Hematopoietic multipotent progenitor cell treated with erythropoietin and hydrocortisone succinate and interleukin-3 and kit ligand, for 17 days (in vitro differentiated cells): ENCODE results near the gene DYSF.

Experiments
- DNase-seq: peaks from one replicate; pipeline ENCODE4 v3.0.0-alpha.2; 2015; ENCODE audit warnings: low spot score

Gene DYSF

GRCh38 chr2:71554028-71554705 lies 100.8 kb downstream of the DYSF start:
- DNase-seq = no peak

- DNase-seq = no peak
Measured at GRCh38 chr2:71554706-71555056, 101.3 kb downstream of the DYSF start.

DNA sequence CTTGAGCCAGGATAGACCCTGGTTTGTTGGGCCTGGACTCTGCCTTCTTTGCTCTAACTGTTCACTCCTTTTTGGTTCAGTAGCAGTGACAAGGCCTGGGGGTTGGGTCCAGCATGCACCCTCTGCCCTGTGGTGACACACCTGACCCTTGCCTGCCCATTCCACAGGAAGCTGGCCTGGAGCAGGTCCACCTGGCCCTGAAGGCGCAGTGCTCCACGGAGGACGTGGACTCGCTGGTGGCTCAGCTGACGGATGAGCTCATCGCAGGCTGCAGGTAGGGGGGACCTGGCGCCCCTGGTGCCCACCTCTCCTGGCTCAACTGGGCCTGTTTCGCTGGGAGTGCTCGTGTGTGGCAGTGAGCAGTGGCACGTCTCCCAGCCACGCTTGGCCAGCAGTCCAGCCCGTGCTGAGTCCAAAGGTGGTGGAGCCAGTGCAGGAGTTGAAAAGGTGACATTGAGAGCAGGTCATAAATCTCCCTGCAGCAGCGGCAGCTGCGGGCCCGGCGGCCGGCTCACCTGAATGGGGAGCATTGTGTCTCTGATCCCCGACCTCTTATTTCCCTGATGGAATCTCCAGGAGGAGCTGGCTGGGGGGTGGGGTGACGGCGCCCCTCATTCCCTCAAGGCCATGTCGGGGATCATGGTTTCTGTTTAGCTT lies 102.6 kb downstream of the DYSF start:
- no peak for DNase-seq

DNA sequence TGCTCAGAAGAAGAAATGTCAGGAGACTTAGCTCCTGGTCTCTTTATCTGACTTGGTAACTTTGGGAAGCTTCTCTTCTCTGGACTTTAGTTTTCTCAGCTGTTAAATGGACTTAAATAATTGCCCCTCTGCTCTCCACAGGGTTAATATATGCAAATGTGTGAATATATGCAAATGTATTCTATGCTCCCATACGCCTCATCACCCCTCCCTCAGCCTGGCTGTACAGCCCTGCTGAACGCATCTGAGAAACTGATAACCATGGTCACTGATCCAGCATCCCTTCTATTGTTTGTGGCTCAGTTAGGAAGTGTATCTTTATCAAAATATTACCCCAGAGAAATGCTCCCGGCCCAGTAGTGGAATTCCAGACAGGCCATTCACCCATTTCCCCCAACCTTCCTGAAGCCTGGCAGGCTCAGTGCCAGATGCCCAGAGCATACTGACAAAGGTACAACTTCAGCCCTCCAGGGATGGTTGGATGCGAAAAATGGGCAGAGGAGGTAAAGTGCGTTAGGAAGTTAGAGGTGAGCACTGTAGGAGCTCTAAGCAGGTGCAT lies 103.4 kb downstream of the DYSF start:
- DNase-seq = no peak

DNA sequence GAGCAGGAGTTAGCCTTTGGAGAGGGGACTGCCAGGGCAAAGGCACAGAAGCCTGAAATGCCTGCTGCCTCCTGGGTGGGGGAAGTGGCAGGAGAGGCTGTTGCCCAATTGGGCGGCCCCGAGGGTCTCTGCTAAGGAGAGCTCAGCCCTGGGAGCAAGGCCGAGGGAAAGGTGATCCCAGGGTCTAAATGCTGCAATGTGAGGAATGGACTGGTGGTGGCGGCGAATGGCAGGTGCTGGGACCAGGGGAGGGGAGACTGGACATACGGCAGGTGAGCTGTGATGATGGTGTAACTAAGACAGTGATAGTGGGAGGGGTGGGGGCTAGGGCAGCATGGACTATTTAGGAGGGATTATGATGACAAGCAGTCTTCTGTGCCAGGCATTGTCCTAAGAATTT lies 104.0 kb downstream of the DYSF start:
- DNase-seq = no peak

DNA sequence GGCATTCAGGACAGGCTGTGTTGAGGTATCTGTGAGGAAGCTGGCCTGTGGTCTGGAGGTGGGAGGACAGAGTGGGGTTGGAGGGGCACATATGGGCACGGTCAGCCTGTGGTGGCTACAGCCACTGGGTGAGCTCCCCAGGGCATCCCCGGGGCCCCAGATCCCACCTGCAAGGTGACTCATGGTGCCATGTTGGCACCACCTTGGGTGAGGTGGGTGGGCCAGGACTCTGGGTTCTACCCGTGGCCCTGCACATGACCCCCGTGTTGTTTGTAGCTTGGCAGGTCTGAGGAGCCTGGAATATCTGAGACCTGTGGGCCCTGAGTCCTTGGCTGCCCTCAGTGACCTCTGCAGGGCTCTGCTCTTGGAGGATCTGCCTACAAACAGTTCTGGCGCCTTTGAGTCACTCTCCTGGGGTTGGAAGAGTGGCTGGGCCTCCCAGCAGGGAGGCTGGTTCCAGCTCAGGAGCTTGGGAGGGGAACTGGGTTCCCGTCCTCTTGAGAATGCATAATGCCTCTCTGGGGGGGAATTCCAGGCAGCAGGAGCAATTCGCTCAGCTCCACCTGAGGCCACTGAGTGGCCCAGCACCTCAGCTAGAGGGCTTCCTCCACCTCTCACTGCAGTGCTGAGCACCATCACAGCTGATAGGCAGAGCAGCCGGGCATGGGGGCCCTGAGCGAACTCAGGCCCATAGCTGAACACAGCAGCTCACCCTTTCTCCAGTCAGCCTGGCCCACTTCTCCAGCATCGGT lies 105.1 kb downstream of the DYSF start:
- no peak for DNase-seq

- DNase-seq = no peak
Measured at GRCh38 chr2:71559080-71559827, 105.9 kb downstream of the DYSF start.

- DNase-seq = no peak
Measured at GRCh38 chr2:71559828-71560637, 106.7 kb downstream of the DYSF start.

- DNase-seq = no peak
Measured at GRCh38 chr2:71560638-71561011, 107.3 kb downstream of the DYSF start.

GRCh38 chr2:71561441-71562267 lies 108.3 kb downstream of the DYSF start:
- DNase-seq = no peak

- DNase-seq = no peak
Measured at GRCh38 chr2:71562518-71562917, 109.2 kb downstream of the DYSF start.

DNA sequence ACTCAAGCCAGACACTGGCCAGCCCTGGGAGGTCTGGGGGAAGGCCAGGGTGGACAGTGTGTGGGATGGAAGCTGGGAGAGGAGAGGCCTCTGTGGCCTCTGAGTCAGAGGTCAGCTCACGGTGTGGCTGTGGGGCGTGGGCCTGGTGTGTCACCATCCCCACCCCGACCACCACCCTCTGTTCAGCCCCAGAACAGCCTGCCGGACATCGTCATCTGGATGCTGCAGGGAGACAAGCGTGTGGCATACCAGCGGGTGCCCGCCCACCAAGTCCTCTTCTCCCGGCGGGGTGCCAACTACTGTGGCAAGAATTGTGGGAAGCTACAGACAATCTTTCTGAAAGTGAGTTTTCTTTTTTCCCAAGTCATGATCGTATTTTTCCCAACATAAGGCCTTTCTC lies 110.5 kb downstream of the DYSF start:
- DNase-seq = no peak

DNA sequence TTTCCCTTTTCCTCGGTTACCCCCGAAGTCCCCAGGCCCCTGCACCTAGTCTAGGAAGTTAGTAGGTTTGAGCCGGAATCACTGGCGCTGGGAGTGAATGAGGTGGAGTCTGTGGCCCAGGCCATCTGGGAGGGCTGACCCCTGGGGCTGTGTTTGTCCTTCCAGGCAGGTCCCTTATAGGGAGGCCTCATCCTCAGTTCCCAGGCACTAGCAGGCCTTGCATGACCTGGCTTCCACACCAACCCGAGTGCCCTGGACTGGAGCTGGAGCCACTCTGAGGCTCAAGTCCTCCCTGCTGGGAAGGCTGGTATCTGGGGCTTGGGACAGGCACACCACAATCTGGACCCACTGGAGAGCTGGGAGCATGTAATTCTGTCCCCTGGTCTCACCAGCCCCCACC lies 111.0 kb downstream of the DYSF start:
- DNase-seq = no peak

- DNase-seq = no peak
Measured at GRCh38 chr2:71564790-71565189, 111.4 kb downstream of the DYSF start.

GRCh38 chr2:71566372-71566771 lies 113.0 kb downstream of the DYSF start:
- DNase-seq = no peak

GRCh38 chr2:71567625-71568024 lies 114.3 kb downstream of the DYSF start:
- no peak for DNase-seq

- DNase-seq = no peak
Measured at GRCh38 chr2:71568103-71568502, 114.7 kb downstream of the DYSF start.

DNA sequence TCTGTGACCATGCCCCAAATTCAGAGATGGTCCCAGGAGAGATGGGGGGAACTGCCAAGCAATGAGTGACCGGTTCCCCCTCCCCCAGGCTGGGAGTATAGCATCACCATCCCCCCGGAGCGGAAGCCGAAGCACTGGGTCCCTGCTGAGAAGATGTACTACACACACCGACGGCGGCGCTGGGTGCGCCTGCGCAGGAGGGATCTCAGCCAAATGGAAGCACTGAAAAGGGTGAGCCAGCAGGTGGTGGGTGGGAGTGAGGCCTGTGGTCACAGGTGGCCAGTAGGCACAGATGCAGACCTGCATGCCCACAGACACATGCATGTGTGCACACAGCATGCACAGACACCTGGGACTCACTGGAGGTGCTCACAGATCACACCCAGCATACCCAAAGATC lies 117.2 kb downstream of the DYSF start:
- DNase-seq = no peak

DNA sequence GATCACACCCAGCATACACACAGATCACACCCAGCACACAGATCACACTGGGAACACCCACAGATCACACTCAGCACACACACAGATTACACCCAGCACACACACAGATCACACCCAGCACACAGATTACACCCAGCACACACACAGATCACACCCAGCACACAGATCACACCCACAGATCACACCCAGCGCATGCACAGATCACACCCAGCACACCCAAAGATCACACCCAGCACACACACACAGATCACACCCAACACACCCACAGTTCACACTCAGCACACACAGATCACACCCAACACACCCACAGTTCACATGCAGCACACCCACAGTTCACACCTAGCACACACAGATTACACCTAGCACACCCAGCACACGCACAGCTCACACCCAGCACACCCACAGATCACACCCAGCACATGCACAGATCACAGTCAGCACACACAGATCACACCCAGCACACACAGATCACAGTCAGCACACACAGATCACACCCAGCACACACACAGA lies 117.6 kb downstream of the DYSF start:
- DNase-seq = no peak

DNA sequence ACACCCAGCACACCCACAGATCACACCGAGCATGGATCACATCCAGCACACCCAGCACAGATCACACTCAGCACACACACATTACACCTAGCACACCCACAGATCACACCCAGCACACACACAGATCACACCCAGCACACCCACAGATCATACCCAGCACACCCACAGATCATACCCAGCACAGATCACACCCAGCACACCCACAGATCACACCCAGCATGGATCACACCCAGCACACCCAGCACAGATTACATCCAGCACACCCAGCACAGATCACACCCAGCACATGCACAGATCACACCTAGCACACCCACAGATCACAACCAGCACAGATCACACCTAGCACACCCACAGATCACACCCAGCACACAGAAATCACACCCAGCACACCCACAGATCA lies 118.6 kb downstream of the DYSF start:
- no peak for DNase-seq
